Right lobe of liver (tissue), 6 donors: ENCODE measurements around the gene TRAP1. TPM values are rescaled to one million over a fixed set of nuclear protein-coding genes. Genes with fewer than 3 reads are reported as not detected.

Source experiments
- ATAC-seq, 4 donors: fragments of 200-7000 bp; cut with Tn5 transposase; one replicate each; pipeline ENCODE4 v1.9.1; 2020; ENCODE audit warnings: mild to moderate bottlenecking in 4 of 4, moderate library complexity in 4 of 4
- DNase-seq, 3 donors: peaks; one replicate each; pipeline ENCODE4 v3.0.0-alpha.2; 2020
- H3K27ac ChIP-seq, 3 donors: fragments of 200-600 bp; one replicate each; pipeline ENCODE4 v1.8.0; 2022
- H3K27me3 ChIP-seq, 2 donors: fragments of 200-600 bp; one replicate each; pipeline ENCODE4 v1.8.0; 2022
- H3K36me3 ChIP-seq, 4 donors: fragments of 200-600 bp; sonication (generic) in 1 of 4; one replicate each; pipeline versions ENCODE4 v1.5.1 to v1.8.0; 2017 to 2022; ENCODE audit warnings: control low read depth in 1 of 4
- H3K4me1 ChIP-seq, 4 donors: fragments of 200-600 bp; sonication (generic) in 1 of 4; one replicate each; pipeline versions ENCODE4 v1.5.1 to v1.8.0; 2017 to 2022; ENCODE audit warnings: control low read depth in 1 of 4
- H3K4me3 ChIP-seq, 3 donors: fragments of 200-600 bp; one replicate each; pipeline ENCODE4 v1.8.0; 2022
- H3K9me3 ChIP-seq, 4 donors: fragments of 200-600 bp; sonication (generic) in 1 of 4; one replicate each; pipeline versions ENCODE4 v1.5.1 to v1.8.0; 2017 to 2022; ENCODE audit warnings: control low read depth in 1 of 4
- POLR2A ChIP-seq: fragments of 450-650 bp; IDR thresholded peaks from one replicate; pipeline ENCODE4 v1.6.1; 2017; ENCODE audit warnings: antibody characterized with exemption, mild to moderate bottlenecking
- WGBS: methylation state at CpG from one replicate; pipeline ENCODE4 v1.1.6; 2018; ENCODE audit warnings: low coverage, low lambda C conversion rate; ENCODE audit not compliant: insufficient coverage; ENCODE audit errors: missing lambda C conversion rate; 5-methylcytosine and 5-hydroxymethylcytosine counted together
- intact Hi-C, 2 donors: fragments of 100-400 bp; cut with DNase I; formaldehyde crosslinking; loops; one replicate each; pipeline versions ENCODE4 v1.11.2 to v1.14.1; 2022
- total RNA-seq, 6 experiments: library from RNA; depleted of rRNA in 2 of 6; stranded (reverse); fragments of >200 nt in 2 of 6; fragmentation: NEBNext Ultra II Directional in 3 of 6; extraction: Animal tissue kit (Norgen Biotek cat#: 25700) in 3 of 6; gene quantifications; one replicate each; pipeline versions ENCODE4 v1.1.0 to v1.2.4, GENCODE V29; 2016 to 2023
- TF ChIP-seq, protein P1 (sequence below), 4 donors: fragments of 200-600 bp in 3 of 4; fragments of 450-650 bp in 1 of 4; IDR thresholded peaks; one replicate each; pipeline versions ENCODE4 v1.5.1 to v1.8.0; 2016 to 2022; ENCODE audit warnings: antibody characterized with exemption in 4 of 4, mild to moderate bottlenecking in 2 of 4
- donor health status: DM: no; HTN: yes; CAD: no.
- donor health status: DM: no; HTN: no; CAD: no.
- donor health status: DM: no; HTN: no; CAD: no.
- donor health status: DM: no; HTN: yes; CAD: no.
- donor health status: DM: no; HTN: yes; CAD: no.

The TRAP1 gene
- total RNA-seq, 6 experiments from 2014 or later, result 93.4 to 169 (median 123) TPM

- no peak overlapping the region for H3K27ac ChIP-seq
- no peaks in the 10 kb centered on the region for H3K9me3 ChIP-seq
- H3K36me3 ChIP-seq, result no peaks in the 10 kb centered on the region
- TF ChIP-seq, protein P1, sequence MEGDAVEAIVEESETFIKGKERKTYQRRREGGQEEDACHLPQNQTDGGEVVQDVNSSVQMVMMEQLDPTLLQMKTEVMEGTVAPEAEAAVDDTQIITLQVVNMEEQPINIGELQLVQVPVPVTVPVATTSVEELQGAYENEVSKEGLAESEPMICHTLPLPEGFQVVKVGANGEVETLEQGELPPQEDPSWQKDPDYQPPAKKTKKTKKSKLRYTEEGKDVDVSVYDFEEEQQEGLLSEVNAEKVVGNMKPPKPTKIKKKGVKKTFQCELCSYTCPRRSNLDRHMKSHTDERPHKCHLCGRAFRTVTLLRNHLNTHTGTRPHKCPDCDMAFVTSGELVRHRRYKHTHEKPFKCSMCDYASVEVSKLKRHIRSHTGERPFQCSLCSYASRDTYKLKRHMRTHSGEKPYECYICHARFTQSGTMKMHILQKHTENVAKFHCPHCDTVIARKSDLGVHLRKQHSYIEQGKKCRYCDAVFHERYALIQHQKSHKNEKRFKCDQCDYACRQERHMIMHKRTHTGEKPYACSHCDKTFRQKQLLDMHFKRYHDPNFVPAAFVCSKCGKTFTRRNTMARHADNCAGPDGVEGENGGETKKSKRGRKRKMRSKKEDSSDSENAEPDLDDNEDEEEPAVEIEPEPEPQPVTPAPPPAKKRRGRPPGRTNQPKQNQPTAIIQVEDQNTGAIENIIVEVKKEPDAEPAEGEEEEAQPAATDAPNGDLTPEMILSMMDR (IDR thresholded peaks at IDR 0.05), result no peak
- TF ChIP-seq POLR2A, result no peak
- WGBS, result 95% methylated on average over 11 of the region's 13 CpGs
- H3K27me3 ChIP-seq, result no peaks in the 10 kb centered on the region
- DNase-seq (peak in 1 of 3 donors; percentile 15), ATAC-seq (no peak)
- peaks cover 0 to 8% (median 0%) of the 10 kb centered on the region in 4 donors for H3K4me1 ChIP-seq
- intact Hi-C loops, result no loop called here
- no peak overlapping the region for H3K4me3 ChIP-seq
These were observed 78.2 kb downstream of the TRAP1 start for GRCh38 chr16:3638916-3639644.

- peaks cover 0 to 8% (median 0%) of the 10 kb centered on the region in 4 donors for H3K4me1 ChIP-seq
- peak; percentile 15 to 60 (median 43) for ATAC-seq
- 56% methylated on average over 2 of the region's 3 CpGs for WGBS
- intact Hi-C loops, result no loop called here
- H3K27me3 ChIP-seq, result no peaks in the 10 kb centered on the region
- H3K27ac ChIP-seq, result no peak overlapping the region
- no peaks in the 10 kb centered on the region for H3K36me3 ChIP-seq
- DNase-seq, result peak in 1 of 3 donors; percentile 37
- H3K9me3 ChIP-seq, result no peaks in the 10 kb centered on the region
- TF ChIP-seq POLR2A, result no peak
- TF ChIP-seq, protein P1 (IDR thresholded peaks at IDR 0.05), result no peak
- H3K4me3 ChIP-seq, result no peak overlapping the region
These were observed 79.9 kb downstream of the TRAP1 start for GRCh38 chr16:3637371-3637923.

DNA sequence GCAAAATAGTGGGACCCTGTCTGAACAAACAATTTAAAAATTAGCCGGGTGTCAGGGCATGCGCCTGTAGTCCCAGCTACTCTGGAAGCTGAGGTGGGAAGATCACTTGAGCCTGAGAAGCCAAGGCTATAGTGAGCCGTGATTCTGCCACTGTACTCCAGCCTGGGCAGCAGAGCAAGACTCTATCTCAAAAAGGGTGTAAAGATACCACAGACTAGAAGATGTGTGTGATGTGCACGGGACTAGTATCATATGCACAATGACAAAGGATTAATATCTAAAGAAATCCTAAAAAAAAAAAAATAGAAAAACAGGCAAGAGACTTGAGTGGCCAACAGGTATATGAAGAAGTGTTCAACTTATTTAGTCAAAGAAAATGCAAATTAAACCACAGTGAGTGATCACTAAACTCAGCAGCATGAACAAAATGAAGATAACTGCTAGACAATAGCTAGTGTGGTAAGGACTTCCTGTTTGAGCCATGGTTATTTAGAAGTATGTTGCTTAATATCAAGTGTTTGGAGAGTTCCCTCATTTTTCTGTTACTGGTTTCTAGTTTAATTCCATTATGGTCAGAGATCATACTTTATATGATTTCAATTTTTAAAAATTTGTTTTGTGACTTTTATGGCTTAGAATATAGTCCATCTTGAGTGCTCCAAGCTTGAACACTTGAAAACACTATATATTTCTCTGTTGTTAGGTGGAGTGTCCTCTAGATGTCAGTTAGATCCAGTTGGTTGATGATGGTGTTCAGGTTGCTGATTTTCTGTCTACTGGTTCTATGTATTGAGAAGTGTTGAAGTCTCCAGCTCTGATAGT lies 91.2 kb downstream of the TRAP1 start:
- Histone ChIP-seq H3K4me3 (no peak overlapping the region), H3K27me3 (no peaks in the 10 kb centered on the region), H3K4me1 (peaks cover 0 to under 1% (median 0%) of the 10 kb centered on the region in 4 donors), H3K36me3 (no peaks in the 10 kb centered on the region), H3K27ac (no peak overlapping the region), H3K9me3 (no peaks in the 10 kb centered on the region)
- TF ChIP-seq POLR2A, result no peak
- TF ChIP-seq, protein P1 (IDR thresholded peaks at IDR 0.05), result no peak
- WGBS, result 77% methylated on average over 4 of the region's 4 CpGs
- peak in 1 of 3 donors; percentile 13 for DNase-seq
- intact Hi-C loops, result no loop called here
- ATAC-seq, result peak in 2 of 4 donors; percentile 45 to 51

GRCh38 chr16:3625331-3625730 lies 92.0 kb downstream of the TRAP1 start:
- H3K4me1 ChIP-seq, result peaks cover 0 to 8% (median 0%) of the 10 kb centered on the region in 4 donors
- TF ChIP-seq, protein P1 (IDR thresholded peaks at IDR 0.05), result no peak
- TF ChIP-seq POLR2A, result no peak
- H3K9me3 ChIP-seq, result no peaks in the 10 kb centered on the region
- H3K27me3 ChIP-seq, result no peaks in the 10 kb centered on the region
- WGBS, result 89% methylated on average over 5 of the region's 5 CpGs
- no peak overlapping the region for H3K4me3 ChIP-seq
- ATAC-seq (no peak), DNase-seq (peak in 1 of 3 donors; percentile 5)
- no peaks in the 10 kb centered on the region for H3K36me3 ChIP-seq
- H3K27ac ChIP-seq, result no peak overlapping the region
- intact Hi-C loops, result no loop called here
